Mammary epithelial cell (primary cell): ENCODE data around the gene NPR1.

Experiments used
- CTCF ChIP-seq, 2 donors: IDR thresholded peaks in 1 of 2; conservative IDR thresholded peaks in 1 of 2; 2 replicates each; pipeline ENCODE4 v1.5.1; 2011 to 2012; ENCODE audit warnings: inconsistent platforms in 2 of 2, low read length in 2 of 2, mild to moderate bottlenecking in 2 of 2, control low read depth in 1 of 2, low read depth in 1 of 2; ENCODE audit not compliant: insufficient read depth in 1 of 2; ENCODE audit errors: extremely low read depth in 1 of 2
- EZH2 ChIP-seq: IDR thresholded peaks from 2 replicates; pipeline ENCODE4 v1.6.1; 2012; ENCODE audit warnings: low read length, inconsistent platforms, borderline replicate concordance

GRCh38 chr1:153693466-153693865 lies 15.0 kb downstream of the NPR1 start:
- TF ChIP-seq CTCF (conservative IDR thresholded peaks at IDR 0.05 in 1 of 2, IDR thresholded peaks at IDR 0.05 in 1 of 2; ENCODE audit: extremely low read depth in 1 of 2, insufficient read depth in 1 of 2, low read depth in 1 of 2, low read length in 2 of 2) (no peak), EZH2 (no peak)
